Nucleus accumbens (tissue), 56 donors: ENCODE measurements around the gene F13A1.

ENCODE experiments used
- DNase-seq, 56 donors: peaks; one replicate each; lab custom pipeline; 2025; lab: John Stamatoyannopoulos, UW

The F13A1 gene

GRCh38 chr6:6123803-6124202, 196.7 kb downstream of the F13A1 start:
- no peak for DNase-seq

GRCh38 chr6:6121943-6122342, 198.5 kb downstream of the F13A1 start:
- DNase-seq: no peak

GRCh38 chr6:6105472-6106036, 214.9 kb downstream of the F13A1 start:
- no peak for DNase-seq
